CD4-positive, alpha-beta T cell treated with Interleukin-17A for 1 hour (primary cell): ENCODE data around the gene ELL2.

Experiments used
- DNase-seq: peaks from one replicate; pipeline ENCODE4 v3.0.0-alpha.2; 2020

ELL2 gene

DNA sequence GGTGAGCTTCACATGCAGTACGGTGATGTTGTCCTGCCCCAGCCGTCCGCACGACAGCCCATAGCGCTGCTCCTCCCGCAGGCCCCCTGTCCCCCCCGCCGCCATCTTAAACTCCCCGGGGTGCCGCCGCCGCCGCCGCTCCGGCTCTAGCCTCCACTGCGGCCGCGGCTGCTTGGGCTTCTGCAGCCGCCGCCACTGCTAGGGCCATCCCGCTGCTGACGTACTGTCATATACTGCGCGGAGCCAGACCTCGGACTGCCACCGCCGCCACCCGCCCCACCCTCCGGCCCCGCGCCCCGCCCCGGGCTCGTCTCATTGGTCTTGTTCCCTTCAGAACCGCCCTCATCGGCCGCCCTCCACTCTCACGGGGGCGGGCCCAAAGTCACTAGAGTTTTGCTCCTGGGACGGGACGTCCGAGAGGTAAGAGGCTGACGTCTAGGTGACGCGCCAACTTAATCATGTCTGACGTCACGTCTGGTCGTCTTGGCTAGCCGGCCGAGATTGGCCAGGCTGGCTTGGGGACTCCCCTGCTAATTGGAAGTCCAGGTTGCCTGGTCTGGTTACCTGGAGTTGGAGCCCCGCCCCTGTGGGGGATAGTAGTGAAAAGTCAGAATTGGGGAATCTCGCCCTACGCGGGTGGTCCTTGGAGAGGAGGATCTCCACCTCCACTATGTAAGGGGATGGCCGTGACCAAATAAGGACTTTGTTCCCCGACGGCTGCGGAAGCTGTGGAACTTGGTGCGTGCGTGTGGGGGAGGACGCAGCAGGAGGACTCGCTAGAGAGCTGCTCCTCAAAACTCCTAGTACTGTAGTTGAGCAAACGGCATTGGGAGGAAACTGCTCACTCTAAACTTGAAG is at the start of gene ELL2:
ELL2 (minus strand) TSS at position 235 of the 858 bp plus-strand sequence; CDS start at position 105, 130 bp downstream.
- DNase-seq = peak; percentile 98

GRCh38 chr5:96008987-96009647 is 47.5 kb upstream of the ELL2 start:
- no peak for DNase-seq

GRCh38 chr5:96008487-96008886 is 46.8 kb upstream of the ELL2 start:
- DNase-seq = no peak

DNA sequence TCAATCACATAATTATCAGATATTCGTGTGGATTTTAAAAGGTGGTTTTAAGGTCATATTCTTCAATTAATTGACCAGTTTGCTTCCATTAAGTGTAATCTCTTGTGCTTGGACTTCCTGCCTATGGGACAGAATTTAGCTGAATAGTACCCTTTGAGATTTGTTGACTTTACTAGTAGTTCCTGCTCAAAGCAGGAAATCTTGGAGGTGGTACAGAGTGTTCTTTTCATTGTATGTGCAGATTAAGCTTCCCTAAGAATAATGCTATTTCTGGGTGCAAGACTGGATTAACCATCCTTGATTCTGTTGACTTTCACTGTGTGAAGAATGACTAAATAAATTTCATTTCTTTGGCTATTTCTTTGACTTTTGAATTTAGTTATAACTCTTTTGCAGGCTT is 45.4 kb upstream of the ELL2 start:
- no peak for DNase-seq

DNA sequence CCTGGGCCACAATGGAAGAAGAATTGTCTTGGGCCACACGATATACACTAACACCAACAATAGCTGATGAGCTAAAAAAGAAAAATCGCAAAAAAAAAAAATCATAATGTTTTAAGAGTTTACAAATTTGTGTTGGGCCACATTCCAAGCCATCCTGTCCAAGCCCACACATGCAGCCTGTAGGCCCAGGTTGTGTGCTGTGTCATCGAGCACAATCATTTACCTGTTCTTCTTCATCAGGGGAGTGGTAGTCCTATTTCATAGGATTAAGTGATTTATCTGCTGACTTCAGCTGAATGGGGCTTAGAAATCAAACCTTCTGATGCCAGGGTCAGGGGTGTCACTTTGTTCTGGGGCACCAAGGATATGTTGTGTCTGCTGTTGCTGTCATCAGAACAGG is 44.6 kb upstream of the ELL2 start:
- no peak for DNase-seq

- DNase-seq = no peak
Measured at GRCh38 chr5:96004754-96005153, 43.1 kb upstream of the ELL2 start.

- DNase-seq = no peak
Measured at GRCh38 chr5:96004087-96004486, 42.4 kb upstream of the ELL2 start.

GRCh38 chr5:96001262-96001661 is 39.6 kb upstream of the ELL2 start:
- no peak for DNase-seq

GRCh38 chr5:96000308-96000707 is 38.7 kb upstream of the ELL2 start:
- no peak for DNase-seq

- no peak for DNase-seq
Measured at GRCh38 chr5:95996904-95997723, 35.5 kb upstream of the ELL2 start.

DNA sequence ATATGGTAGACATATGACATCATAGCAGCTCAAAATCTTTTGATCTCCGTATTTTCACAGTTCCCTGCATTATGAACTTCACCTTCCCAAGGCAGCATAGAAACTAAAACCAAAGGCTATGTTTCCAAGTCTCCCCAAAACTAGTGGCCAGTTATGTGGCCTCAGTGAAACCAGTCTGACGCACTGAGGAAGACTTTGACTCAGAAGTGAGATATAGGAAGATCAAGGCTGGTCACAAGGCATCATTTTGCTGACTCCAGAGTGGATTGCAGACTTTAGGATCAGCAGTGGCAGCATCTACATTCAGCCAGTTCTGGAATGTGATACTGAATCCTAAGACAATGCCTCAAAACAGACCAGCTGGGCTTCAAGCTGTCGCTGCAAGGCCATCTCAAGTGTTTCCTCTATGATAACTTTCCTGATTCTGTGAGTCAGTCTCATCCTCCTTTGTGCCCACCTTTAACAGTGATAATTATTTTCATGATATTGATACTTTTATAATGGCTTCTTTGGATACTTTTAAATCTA is 34.4 kb upstream of the ELL2 start:
- no peak for DNase-seq

GRCh38 chr5:95993776-95994175 is 32.1 kb upstream of the ELL2 start:
- DNase-seq = no peak

DNA sequence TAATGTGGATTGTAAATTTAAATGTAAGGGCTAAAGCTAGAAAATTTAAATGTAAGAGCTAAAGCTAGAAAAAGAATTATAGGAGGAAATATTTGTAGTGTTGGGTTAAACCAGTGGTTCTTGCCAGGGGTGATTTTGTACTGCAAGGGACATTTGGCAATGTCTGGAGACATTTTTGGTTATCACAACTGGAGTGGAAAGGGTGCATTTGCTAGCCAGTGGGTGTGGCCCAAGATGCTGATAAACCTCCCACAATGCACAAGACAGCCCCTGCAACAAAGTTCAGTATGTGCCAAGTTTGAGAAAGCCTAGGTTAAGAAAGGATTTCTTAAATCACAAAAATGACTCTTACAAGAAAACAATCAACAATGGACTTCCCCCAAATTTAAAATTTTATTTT is 31.6 kb upstream of the ELL2 start:
- no peak for DNase-seq

DNA sequence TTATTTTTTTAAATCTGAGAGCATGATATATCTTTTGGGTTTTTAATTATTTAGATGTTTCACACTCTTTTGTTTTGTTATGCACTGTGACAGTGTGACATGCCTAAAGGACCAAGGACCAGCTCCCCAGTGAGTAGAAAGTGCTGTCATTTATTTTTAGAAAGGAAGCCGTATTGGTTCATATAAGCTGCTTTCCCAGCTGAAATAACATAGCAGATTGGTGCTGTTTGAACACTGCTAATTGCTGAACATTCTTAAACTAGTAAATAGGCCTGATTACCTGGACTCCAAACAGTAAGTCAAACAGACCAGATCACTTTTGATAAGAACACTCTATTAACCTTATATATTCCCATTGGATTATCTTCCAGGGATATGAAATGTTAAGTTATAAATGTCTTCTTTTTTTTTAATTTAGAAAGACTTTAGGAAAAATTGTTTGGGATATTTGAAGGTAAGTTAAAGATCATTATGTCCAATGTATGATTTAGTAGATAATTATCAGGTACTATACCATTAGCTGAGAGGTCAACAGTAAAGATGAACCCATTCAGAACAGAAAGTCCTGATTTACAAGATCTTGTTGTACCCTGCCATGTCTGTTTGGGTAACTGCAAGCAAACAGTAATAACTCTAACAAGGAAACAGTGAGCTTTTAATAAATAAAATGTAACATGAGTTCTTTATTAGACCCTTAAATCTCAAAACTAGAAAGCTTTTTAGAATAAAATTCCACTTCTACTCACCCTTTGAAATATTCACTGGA is 27.8 kb upstream of the ELL2 start:
- no peak for DNase-seq

DNA sequence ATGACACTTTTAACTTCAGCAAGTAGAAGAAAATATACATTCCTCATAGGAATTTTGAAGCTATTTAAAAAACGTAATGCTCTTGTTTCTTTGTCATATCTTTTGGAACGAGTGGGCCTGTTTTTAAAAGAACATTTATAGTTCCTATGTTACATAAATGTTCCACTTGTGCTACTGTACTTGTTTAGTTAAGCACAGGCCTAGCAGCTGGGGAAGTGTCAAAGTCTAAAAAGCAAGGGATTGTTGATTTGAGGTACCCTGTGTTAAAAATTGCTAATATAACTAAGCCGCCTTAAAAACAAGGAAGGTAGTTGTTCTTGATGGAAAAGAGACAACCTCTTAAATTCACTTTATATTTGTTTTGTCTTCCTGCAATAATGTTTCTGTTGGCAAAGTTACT is 27.2 kb upstream of the ELL2 start:
- DNase-seq = no peak

DNA sequence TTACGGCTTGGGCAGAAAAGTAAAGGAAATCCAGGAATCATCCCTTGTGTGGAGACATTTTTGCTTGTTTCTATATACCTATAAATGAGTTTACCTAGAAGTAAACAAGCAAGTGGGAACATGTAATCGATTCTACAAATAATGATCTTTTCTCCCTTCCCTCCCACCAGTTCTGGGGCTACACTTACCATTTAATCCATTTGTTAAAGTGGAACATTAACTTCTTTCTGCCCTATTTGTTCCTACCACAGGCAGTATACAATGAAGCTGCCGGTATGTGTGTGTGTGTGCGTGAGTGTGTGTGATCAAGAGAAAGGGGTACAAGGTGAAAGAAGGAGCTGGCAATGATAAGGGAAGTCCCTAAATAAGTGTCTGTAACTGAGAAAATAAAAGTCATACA is 26.4 kb upstream of the ELL2 start:
- DNase-seq = no peak

GRCh38 chr5:95986937-95987520 is 25.4 kb upstream of the ELL2 start:
- no peak for DNase-seq

GRCh38 chr5:95986001-95986400 is 24.4 kb upstream of the ELL2 start:
- DNase-seq = no peak

GRCh38 chr5:95985249-95985648 is 23.6 kb upstream of the ELL2 start:
- DNase-seq = no peak

DNA sequence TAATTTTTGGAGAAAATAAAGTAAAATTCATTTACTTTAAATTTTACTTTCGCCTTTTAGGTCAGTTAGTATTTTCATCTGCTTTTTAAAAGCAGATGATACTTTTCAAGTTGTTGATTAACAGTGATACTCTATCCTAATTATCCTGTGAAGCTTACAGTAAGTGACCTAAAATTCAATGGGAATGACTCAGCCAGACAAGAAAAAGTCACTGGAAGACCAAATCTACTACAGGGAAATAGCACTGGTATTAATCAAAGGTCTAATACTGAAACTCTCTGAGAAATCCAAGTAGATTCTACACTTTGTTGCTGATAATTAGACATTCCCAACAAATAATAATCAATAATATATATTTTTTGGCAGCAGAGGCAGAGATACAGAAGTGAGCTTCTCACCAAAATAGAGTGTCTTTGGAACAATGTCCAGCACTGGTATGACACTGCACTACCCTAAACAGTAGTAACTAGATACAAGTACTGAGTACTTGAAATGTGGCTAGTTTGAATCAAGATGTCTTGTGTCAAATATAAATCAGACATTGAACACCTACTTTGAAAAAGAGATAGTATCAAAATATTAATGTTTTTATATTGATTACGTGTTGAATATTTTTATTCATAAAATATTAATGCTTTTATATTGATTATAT is 22.8 kb upstream of the ELL2 start:
- no peak for DNase-seq

DNA sequence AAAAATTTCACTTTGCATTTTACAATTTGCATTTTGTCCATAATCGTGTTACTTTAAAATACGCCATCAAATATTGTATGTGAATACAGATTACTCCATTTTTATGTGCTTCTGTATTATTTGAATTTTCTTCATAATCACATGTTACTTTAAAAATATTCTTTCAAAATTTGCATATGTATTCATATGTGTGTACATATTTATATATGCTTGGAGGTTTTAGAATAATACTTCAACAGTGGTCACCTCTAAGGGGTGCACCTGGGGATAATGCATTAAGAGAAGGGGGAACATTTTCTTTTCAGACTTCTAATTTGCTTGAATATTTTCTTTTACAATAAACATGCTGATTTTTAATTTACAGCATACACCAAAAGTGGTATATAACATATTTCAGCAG is 21.9 kb upstream of the ELL2 start:
- no peak for DNase-seq

DNA sequence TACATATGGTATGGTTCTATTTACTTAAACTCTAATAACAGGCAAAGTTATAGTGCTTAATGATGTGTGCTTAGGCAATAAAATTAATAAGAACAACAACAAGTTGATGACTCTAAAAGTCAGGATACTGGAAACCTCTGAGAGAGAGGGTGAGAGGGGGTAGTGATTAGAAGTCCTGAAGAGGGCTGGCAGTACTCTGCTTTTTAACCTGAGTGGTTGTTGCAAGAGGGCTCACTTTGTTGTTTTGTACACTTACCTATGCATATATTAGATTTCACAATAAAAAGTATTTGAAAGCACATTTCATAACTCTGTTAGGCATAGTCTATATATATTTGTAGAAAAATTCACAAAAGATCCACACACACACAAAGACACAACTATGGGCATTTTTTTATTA is 21.4 kb upstream of the ELL2 start:
- no peak for DNase-seq
